Neural cell (in vitro differentiated cells): ENCODE measurements around the gene DKK2. TPM values are rescaled to one million over a fixed set of nuclear protein-coding genes. Genes with fewer than 3 reads are reported as not detected.
A peak's percentile ranks its signal among the peaks of the same experiment; 100 is the strongest.

Experiments used
- H2AFZ ChIP-seq: fragments of 200-600, 300-800 bp; sonication (generic), shearing (Covaris generic); 2 replicates; pipeline ENCODE4 v1.6.0; 2014; ENCODE audit warnings: low read depth, mild to moderate bottlenecking, antibody characterized with exemption, low read length, moderate library complexity
- H3F3A ChIP-seq: fragments of 200-600 bp; shearing (Covaris generic); 2 replicates; pipeline ENCODE4 v1.6.1; 2016; ENCODE audit warnings: mild to moderate bottlenecking, moderate library complexity, mixed read lengths, antibody characterized with exemption, low read length; ENCODE audit not compliant: insufficient read depth, poor library complexity, severe bottlenecking
- H3K27ac ChIP-seq: fragments of 200-600, 300-800 bp; sonication (generic), shearing (Covaris generic); 2 replicates; pipeline ENCODE4 v1.5.1; 2014; ENCODE audit warnings: mild to moderate bottlenecking, low read length, moderate library complexity
- H3K27me3 ChIP-seq: fragments of 300-800, 200-600 bp; sonication (generic), shearing (Covaris generic); 2 replicates; pipeline ENCODE4 v1.6.0; 2014; ENCODE audit warnings: mild to moderate bottlenecking, low read depth, low read length, moderate library complexity; ENCODE audit not compliant: insufficient read depth
- H3K36me3 ChIP-seq: fragments of 300-800, 200-600 bp; sonication (generic), shearing (Covaris generic); 2 replicates; pipeline ENCODE4 v1.5.1; 2014; ENCODE audit warnings: mild to moderate bottlenecking, antibody characterized with exemption, low read length, moderate library complexity; ENCODE audit not compliant: insufficient read depth
- H3K4me2 ChIP-seq: fragments of 300-800, 200-600 bp; sonication (generic), shearing (Covaris generic); 2 replicates; pipeline ENCODE4 v1.6.0; 2014; ENCODE audit warnings: mild to moderate bottlenecking, low read length
- H3K4me3 ChIP-seq: fragments of 300-800, 200-600 bp; sonication (generic), shearing (Covaris generic); 2 replicates; pipeline ENCODE4 v1.5.1; 2014; ENCODE audit warnings: mild to moderate bottlenecking, low read length, moderate library complexity
- H3K79me2 ChIP-seq: fragments of 200-600 bp; shearing (Covaris generic); replicated peaks from 2 replicates; pipeline ENCODE4 v1.6.0; 2014; ENCODE audit warnings: mild to moderate bottlenecking, low read length, moderate library complexity; ENCODE audit not compliant: insufficient read depth
- H3K9ac ChIP-seq: fragments of 300-800, 200-600 bp; sonication (generic), shearing (Covaris generic); 2 replicates; pipeline ENCODE4 v1.6.1; 2016; ENCODE audit warnings: mild to moderate bottlenecking, low read length, mixed read lengths
- H3K9me2 ChIP-seq: fragments of 200-600 bp; shearing (Covaris generic); 2 replicates; pipeline ENCODE4 v1.6.1; 2016; ENCODE audit warnings: mild to moderate bottlenecking, low read length, mixed read lengths; ENCODE audit not compliant: insufficient read depth
- H3K9me3 ChIP-seq: fragments of 200-600, 300-800 bp; sonication (generic), shearing (Covaris generic); 2 replicates; pipeline ENCODE4 v1.6.1; 2016; ENCODE audit warnings: mild to moderate bottlenecking, mixed run types, low read length, moderate library complexity, mixed read lengths
- H4K20me1 ChIP-seq: fragments of 200-600 bp; shearing (Covaris generic); 2 replicates; pipeline ENCODE4 v1.6.1; 2016; ENCODE audit warnings: mild to moderate bottlenecking, mixed run types; ENCODE audit not compliant: insufficient read depth
- EP300 ChIP-seq: fragments of 450-650 bp; conservative IDR thresholded peaks from 2 replicates; pipeline ENCODE4 v1.6.1; 2014; ENCODE audit warnings: antibody characterized with exemption, mild to moderate bottlenecking, moderate library complexity; ENCODE audit not compliant: poor library complexity, severe bottlenecking
- EZH2 ChIP-seq: fragments of 200-600, 300-800 bp; shearing (Covaris generic), sonication (generic); IDR thresholded peaks from 2 replicates; pipeline ENCODE4 v1.6.1; 2014; ENCODE audit warnings: antibody characterized with exemption, low read length, borderline replicate concordance, mild to moderate bottlenecking; ENCODE audit not compliant: insufficient read depth, poor library complexity, severe bottlenecking
- MXI1 ChIP-seq: fragments of 450-650 bp; conservative IDR thresholded peaks from 2 replicates; pipeline ENCODE4 v1.6.1; 2014; ENCODE audit warnings: antibody characterized with exemption, mild to moderate bottlenecking; ENCODE audit not compliant: poor library complexity, severe bottlenecking
- POLR2AphosphoS5 ChIP-seq: IDR thresholded peaks from 2 replicates; pipeline ENCODE4 v1.6.1; 2012
- RAD21 ChIP-seq: fragments of 450-650 bp; conservative IDR thresholded peaks from 2 replicates; pipeline ENCODE4 v1.6.1; 2014; ENCODE audit warnings: antibody characterized with exemption, mild to moderate bottlenecking, moderate library complexity
- SMC3 ChIP-seq: fragments of 450-650 bp; conservative IDR thresholded peaks from 2 replicates; pipeline ENCODE4 v1.6.1; 2014; ENCODE audit warnings: antibody characterized with exemption, mild to moderate bottlenecking, moderate library complexity; ENCODE audit not compliant: poor library complexity
- TAF1 ChIP-seq: IDR thresholded peaks from 2 replicates; pipeline ENCODE4 v1.6.1; 2012; ENCODE audit warnings: low read depth
- polyA plus RNA-seq: library from polyadenylated mRNA; depleted of rRNA; stranded (reverse); fragments of >200 nt; gene quantifications from 2 replicates; pipeline ENCODE4 v1.2.3, GENCODE V29; 2014
- TF ChIP-seq, protein P1 (sequence below): fragments of 450-650 bp; IDR thresholded peaks from 2 replicates; pipeline ENCODE4 v1.5.1; 2014; ENCODE audit warnings: antibody characterized with exemption, mild to moderate bottlenecking, moderate library complexity; ENCODE audit not compliant: poor library complexity, severe bottlenecking
- TF ChIP-seq, protein P2 (sequence below): IDR thresholded peaks from 2 replicates; pipeline ENCODE4 v1.6.1; 2012; ENCODE audit warnings: borderline replicate concordance

The DKK2 gene
- polyA plus RNA-seq, 1 donor from 2014 or later: 0.33 TPM

DNA sequence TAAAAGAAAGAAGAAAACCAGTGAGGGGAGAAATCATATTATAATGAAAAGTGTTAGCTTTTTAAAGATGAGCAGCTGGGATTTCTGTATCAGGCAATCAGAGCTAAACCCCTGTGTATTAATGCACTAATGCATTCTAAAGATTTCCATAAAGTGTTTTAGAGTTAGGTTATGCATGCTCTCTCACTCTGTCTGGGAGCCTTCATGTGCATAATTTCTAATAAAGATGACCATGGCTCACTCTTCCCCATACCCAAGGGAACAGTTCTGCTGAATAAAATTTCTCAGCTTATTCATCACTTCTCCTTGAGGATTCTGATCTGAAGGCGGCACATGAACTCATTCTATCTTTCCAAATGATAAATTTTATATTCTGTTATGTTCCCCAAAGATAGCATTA is 129.4 kb downstream of the DKK2 start:
- H3F3A ChIP-seq: no peaks in the 10 kb centered on the region

DNA sequence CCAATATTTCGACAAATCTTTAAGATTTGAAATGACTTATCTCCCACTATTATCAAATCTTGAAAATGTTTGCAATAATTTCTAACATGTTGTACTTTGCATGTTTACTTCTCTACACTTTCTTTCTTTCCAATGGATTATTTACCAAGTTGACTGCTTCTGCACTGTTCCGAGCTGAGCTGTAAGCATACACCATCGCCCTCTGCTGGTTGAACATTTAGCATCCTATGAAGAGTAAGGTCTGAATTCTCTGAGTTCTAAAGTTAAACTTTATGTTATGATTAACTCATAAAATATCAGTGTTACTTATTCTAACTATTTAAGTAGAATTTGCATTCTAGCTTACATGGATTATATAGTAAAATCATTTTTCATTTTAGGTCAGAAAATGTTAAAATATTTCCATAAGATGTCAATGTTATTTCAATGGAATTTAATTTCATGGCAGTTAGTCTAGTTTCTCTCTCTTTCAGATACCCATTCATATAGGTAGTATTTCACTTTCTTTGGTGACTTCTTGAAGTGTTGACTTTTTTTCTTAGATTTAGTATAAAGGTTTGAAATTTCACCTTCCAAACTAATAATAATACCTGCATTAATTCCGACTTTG is 137.4 kb downstream of the DKK2 start:
- Histone ChIP-seq H3K4me2 (no peak overlapping the region), H3F3A (no peaks in the 10 kb centered on the region), H3K79me2 (no peaks in the 10 kb centered on the region), H3K9me3 (no peaks in the 10 kb centered on the region), H4K20me1 (no peaks in the 10 kb centered on the region), H3K27ac (no peak overlapping the region), H3K9me2 (no peaks in the 10 kb centered on the region), H3K36me3 (no peaks in the 10 kb centered on the region), H3K27me3 (no peaks in the 10 kb centered on the region), H3K9ac (no peak overlapping the region), H3K4me3 (no peak overlapping the region), H2AFZ (no peak overlapping the region)
- TF ChIP-seq, protein P1, sequence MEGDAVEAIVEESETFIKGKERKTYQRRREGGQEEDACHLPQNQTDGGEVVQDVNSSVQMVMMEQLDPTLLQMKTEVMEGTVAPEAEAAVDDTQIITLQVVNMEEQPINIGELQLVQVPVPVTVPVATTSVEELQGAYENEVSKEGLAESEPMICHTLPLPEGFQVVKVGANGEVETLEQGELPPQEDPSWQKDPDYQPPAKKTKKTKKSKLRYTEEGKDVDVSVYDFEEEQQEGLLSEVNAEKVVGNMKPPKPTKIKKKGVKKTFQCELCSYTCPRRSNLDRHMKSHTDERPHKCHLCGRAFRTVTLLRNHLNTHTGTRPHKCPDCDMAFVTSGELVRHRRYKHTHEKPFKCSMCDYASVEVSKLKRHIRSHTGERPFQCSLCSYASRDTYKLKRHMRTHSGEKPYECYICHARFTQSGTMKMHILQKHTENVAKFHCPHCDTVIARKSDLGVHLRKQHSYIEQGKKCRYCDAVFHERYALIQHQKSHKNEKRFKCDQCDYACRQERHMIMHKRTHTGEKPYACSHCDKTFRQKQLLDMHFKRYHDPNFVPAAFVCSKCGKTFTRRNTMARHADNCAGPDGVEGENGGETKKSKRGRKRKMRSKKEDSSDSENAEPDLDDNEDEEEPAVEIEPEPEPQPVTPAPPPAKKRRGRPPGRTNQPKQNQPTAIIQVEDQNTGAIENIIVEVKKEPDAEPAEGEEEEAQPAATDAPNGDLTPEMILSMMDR: peak; percentile 78
- TF ChIP-seq EZH2 (no peak), TAF1 (no peak), POLR2AphosphoS5 (no peak), SMC3 (peak; percentile 80), RAD21 (peak; percentile 77), EP300 (no peak), MXI1 (no peak)
- TF ChIP-seq, protein P2, sequence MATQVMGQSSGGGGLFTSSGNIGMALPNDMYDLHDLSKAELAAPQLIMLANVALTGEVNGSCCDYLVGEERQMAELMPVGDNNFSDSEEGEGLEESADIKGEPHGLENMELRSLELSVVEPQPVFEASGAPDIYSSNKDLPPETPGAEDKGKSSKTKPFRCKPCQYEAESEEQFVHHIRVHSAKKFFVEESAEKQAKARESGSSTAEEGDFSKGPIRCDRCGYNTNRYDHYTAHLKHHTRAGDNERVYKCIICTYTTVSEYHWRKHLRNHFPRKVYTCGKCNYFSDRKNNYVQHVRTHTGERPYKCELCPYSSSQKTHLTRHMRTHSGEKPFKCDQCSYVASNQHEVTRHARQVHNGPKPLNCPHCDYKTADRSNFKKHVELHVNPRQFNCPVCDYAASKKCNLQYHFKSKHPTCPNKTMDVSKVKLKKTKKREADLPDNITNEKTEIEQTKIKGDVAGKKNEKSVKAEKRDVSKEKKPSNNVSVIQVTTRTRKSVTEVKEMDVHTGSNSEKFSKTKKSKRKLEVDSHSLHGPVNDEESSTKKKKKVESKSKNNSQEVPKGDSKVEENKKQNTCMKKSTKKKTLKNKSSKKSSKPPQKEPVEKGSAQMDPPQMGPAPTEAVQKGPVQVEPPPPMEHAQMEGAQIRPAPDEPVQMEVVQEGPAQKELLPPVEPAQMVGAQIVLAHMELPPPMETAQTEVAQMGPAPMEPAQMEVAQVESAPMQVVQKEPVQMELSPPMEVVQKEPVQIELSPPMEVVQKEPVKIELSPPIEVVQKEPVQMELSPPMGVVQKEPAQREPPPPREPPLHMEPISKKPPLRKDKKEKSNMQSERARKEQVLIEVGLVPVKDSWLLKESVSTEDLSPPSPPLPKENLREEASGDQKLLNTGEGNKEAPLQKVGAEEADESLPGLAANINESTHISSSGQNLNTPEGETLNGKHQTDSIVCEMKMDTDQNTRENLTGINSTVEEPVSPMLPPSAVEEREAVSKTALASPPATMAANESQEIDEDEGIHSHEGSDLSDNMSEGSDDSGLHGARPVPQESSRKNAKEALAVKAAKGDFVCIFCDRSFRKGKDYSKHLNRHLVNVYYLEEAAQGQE: no peak

More for the DNA sequence above, 129.4 kb downstream of the DKK2 start:
- H3K79me2 ChIP-seq: no peaks in the 10 kb centered on the region
- H3K9ac ChIP-seq: no peak overlapping the region
- H3K36me3 ChIP-seq: no peaks in the 10 kb centered on the region
- H3K4me3 ChIP-seq: no peak overlapping the region
- no peak overlapping the region for H3K27ac ChIP-seq
- no peaks in the 10 kb centered on the region for H3K27me3 ChIP-seq
- H3K9me3 ChIP-seq: no peaks in the 10 kb centered on the region
- no peaks in the 10 kb centered on the region for H4K20me1 ChIP-seq
- no peaks in the 10 kb centered on the region for H3K9me2 ChIP-seq
- H2AFZ ChIP-seq: no peak overlapping the region
- TF ChIP-seq POLR2AphosphoS5 (no peak), TAF1 (no peak), MXI1 (no peak), SMC3 (no peak), RAD21 (no peak), EZH2 (no peak), EP300 (no peak)
- TF ChIP-seq, protein P2: no peak
- TF ChIP-seq, protein P1: no peak
- no peak overlapping the region for H3K4me2 ChIP-seq
